SK-N-SH treated with all-trans-retinoic acid at 6 μM for 48 hours (cell line): ENCODE measurements around the gene TRAF1.

ENCODE experiments used
- ATAC-seq: fragments of 200-7000 bp; cut with Tn5 transposase; 3 replicates; pipeline ENCODE4 v1.9.1; 2020; ENCODE audit warnings: mild to moderate bottlenecking, moderate library complexity
- ARNTL ChIP-seq: fragments of 450-650 bp; formaldehyde crosslinking; IDR thresholded peaks from 2 replicates; pipeline ENCODE4 v1.5.0; 2020; ENCODE audit warnings: low read depth, mild to moderate bottlenecking, moderate library complexity, borderline replicate concordance
- BACH2 ChIP-seq: fragments of 250-450 bp; sonication (Bioruptor Pico); IDR thresholded peaks from 2 replicates; pipeline ENCODE4 v1.9.0; 2021; ENCODE audit warnings: mild to moderate bottlenecking, borderline replicate concordance
- CSDC2 ChIP-seq: fragments of 250-450 bp; sonication (Bioruptor Pico); IDR thresholded peaks from 2 replicates; pipeline ENCODE4 v1.5.0; 2020; ENCODE audit warnings: mild to moderate bottlenecking, moderate library complexity
- ESRRG ChIP-seq: fragments of 250-450 bp; sonication (Bioruptor Pico); IDR thresholded peaks from 2 replicates; pipeline ENCODE4 v1.6.1; 2021; ENCODE audit warnings: mild to moderate bottlenecking
- GLIS3 ChIP-seq: fragments of 250-450 bp; sonication (Bioruptor Pico); IDR thresholded peaks from 2 replicates; pipeline ENCODE4 v1.5.0; 2020; ENCODE audit warnings: mild to moderate bottlenecking, moderate library complexity
- ISL1 ChIP-seq: fragments of 250-450 bp; sonication (Bioruptor Pico); IDR thresholded peaks from 2 replicates; pipeline ENCODE4 v2.1.2; 2022; ENCODE audit warnings: mild to moderate bottlenecking, moderate library complexity
- OSR1 ChIP-seq: fragments of 250-450 bp; sonication (Bioruptor Pico); IDR thresholded peaks from 2 replicates; pipeline ENCODE4 v1.8.0; 2022; ENCODE audit warnings: moderate library complexity, mild to moderate bottlenecking, inconsistent platforms
- PPARA ChIP-seq: fragments of 250-450 bp; sonication (Bioruptor Pico); IDR thresholded peaks from 2 replicates; pipeline ENCODE4 v1.5.0; 2020; ENCODE audit warnings: mild to moderate bottlenecking, borderline replicate concordance
- RARB ChIP-seq: fragments of 250-450 bp; sonication (Bioruptor Pico); IDR thresholded peaks from 2 replicates; pipeline ENCODE4 v1.8.0; 2021; ENCODE audit warnings: mild to moderate bottlenecking, moderate library complexity
- SNAI2 ChIP-seq: fragments of 250-450 bp; sonication (Bioruptor Pico); IDR thresholded peaks from 2 replicates; pipeline ENCODE4 v1.5.0; 2020; ENCODE audit warnings: mild to moderate bottlenecking, moderate library complexity
- TCF4 ChIP-seq: fragments of 250-450 bp; sonication (Bioruptor Pico); IDR thresholded peaks from 2 replicates; pipeline ENCODE4 v1.8.0; 2021; ENCODE audit warnings: mild to moderate bottlenecking, moderate library complexity, borderline replicate concordance
- TOX ChIP-seq: fragments of 250-450 bp; sonication (Bioruptor Pico); IDR thresholded peaks from 2 replicates; pipeline ENCODE4 v1.8.0; 2021; ENCODE audit warnings: mild to moderate bottlenecking, moderate library complexity, borderline replicate concordance
- ZC3H10 ChIP-seq: fragments of 250-450 bp; sonication (Bioruptor Pico); IDR thresholded peaks from 2 replicates; pipeline ENCODE4 v1.5.1; 2021; ENCODE audit warnings: mild to moderate bottlenecking, moderate library complexity
- ZFP3 ChIP-seq: fragments of 250-450 bp; sonication (Bioruptor Pico); IDR thresholded peaks from 2 replicates; pipeline ENCODE4 v1.5.0; 2020; ENCODE audit warnings: mild to moderate bottlenecking, moderate library complexity
- ZFP30 ChIP-seq: fragments of 450-650 bp; formaldehyde crosslinking; IDR thresholded peaks from 2 replicates; pipeline ENCODE4 v1.5.0; 2022; ENCODE audit warnings: mild to moderate bottlenecking, moderate library complexity
- ZNF565 ChIP-seq: fragments of 450-650 bp; formaldehyde crosslinking; conservative IDR thresholded peaks from 2 replicates; pipeline ENCODE4 v1.5.0; 2020; ENCODE audit warnings: low read depth, mild to moderate bottlenecking, moderate library complexity
- ZNF70 ChIP-seq: fragments of 450-650 bp; formaldehyde crosslinking; IDR thresholded peaks from 2 replicates; pipeline ENCODE4 v1.5.0; 2020; ENCODE audit warnings: mild to moderate bottlenecking, moderate library complexity
- ZNF8 ChIP-seq: fragments of 450-650 bp; formaldehyde crosslinking; IDR thresholded peaks from 2 replicates; pipeline ENCODE4 v1.5.0; 2020; ENCODE audit warnings: mild to moderate bottlenecking, moderate library complexity
- TF ChIP-seq, protein P1 (sequence below): fragments of 250-450 bp; sonication (Bioruptor Pico); IDR thresholded peaks from 2 replicates; pipeline ENCODE4 v1.8.0; 2020; ENCODE audit warnings: mild to moderate bottlenecking, moderate library complexity, borderline replicate concordance
- TF ChIP-seq, protein P2 (sequence below): fragments of 250-450 bp; sonication (Bioruptor Pico); IDR thresholded peaks from 2 replicates; pipeline ENCODE4 v1.5.0; 2020; ENCODE audit warnings: mild to moderate bottlenecking, moderate library complexity
- TF ChIP-seq, protein P3 (sequence below): fragments of 250-450 bp; sonication (Bioruptor Pico); IDR thresholded peaks from 2 replicates; pipeline ENCODE4 v1.5.1; 2020; ENCODE audit warnings: low read depth, mild to moderate bottlenecking, moderate library complexity

The TRAF1 gene

DNA sequence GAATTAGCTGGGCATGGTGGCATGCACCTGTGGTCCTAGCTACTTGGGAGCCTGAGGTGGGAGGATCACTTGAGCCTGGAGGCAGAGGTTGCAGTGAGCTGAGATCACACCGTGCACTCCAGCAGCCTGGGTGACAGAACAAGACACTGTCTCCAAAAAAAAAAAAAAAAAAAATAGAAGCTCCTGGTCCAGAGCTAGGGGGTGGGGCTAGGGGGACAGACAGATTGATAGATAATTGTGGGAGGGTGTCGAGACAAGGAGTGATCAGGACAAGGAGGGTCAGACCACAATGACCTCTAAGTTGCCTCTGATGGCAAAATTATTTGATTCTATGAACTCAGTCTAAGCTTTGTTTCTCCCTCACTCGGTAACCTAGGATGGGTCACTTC, 43.0 kb downstream of the TRAF1 start:
- no peak for TF ChIP-seq ZFP30 (CRISPR knock-in tag)
- TF ChIP-seq, protein P1, sequence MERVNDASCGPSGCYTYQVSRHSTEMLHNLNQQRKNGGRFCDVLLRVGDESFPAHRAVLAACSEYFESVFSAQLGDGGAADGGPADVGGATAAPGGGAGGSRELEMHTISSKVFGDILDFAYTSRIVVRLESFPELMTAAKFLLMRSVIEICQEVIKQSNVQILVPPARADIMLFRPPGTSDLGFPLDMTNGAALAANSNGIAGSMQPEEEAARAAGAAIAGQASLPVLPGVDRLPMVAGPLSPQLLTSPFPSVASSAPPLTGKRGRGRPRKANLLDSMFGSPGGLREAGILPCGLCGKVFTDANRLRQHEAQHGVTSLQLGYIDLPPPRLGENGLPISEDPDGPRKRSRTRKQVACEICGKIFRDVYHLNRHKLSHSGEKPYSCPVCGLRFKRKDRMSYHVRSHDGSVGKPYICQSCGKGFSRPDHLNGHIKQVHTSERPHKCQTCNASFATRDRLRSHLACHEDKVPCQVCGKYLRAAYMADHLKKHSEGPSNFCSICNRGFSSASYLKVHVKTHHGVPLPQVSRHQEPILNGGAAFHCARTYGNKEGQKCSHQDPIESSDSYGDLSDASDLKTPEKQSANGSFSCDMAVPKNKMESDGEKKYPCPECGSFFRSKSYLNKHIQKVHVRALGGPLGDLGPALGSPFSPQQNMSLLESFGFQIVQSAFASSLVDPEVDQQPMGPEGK = no peak
- TF ChIP-seq SNAI2 (CRISPR knock-in tag) = no peak
- no peak for TF ChIP-seq OSR1 (CRISPR knock-in tag)
- TF ChIP-seq PPARA = no peak
- TF ChIP-seq ZNF565 (CRISPR knock-in tag) = no peak
- no peak for TF ChIP-seq ISL1 (CRISPR knock-in tag)
- TF ChIP-seq GLIS3 (CRISPR knock-in tag) = no peak
- TF ChIP-seq CSDC2 (CRISPR knock-in tag) = no peak
- no peak for TF ChIP-seq ZFP3 (CRISPR knock-in tag)
- TF ChIP-seq, all 23 proteins: peak for 0
- ATAC-seq = no peak

DNA sequence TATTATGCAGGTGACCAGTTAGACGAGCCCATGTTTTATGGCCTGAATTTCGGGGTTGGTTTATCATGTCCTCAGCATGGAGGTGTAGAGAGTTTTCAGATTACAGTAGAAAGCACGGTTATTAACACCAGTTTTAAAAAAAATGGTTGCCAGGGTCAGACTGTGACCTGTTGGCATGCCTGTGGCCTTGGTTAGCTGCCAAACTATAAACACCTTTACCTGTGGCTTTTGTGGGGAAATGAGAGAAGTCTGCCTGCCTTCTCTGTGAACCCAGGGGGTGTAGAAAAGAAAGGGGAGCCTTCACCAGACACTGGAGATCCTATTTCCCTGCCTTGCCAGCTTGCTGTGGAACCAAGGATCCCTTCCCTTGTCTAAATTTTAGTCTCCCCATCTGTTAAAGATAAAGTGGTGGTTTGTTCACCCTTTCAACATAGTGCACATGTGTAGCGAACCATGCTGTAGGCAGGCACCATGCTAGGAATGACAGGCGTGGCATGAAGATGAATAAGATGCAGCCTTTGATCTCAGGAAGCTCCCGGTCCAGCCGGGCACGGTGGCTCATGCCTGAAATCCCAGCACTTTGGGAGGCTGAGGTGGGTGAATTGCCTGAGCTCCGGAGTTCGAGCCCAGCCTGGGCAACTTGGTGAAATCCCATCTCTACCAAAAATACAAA, 43.5 kb downstream of the TRAF1 start:
- no peak for TF ChIP-seq ISL1 (CRISPR knock-in tag)
- TF ChIP-seq ARNTL (CRISPR knock-in tag) = no peak
- TF ChIP-seq ZC3H10 (CRISPR knock-in tag) = no peak
- TF ChIP-seq PPARA = no peak
- no peak for TF ChIP-seq ZFP30 (CRISPR knock-in tag)
- no peak for TF ChIP-seq RARB (CRISPR knock-in tag)
- no peak for TF ChIP-seq TOX (CRISPR knock-in tag)
- no peak for TF ChIP-seq ZFP3 (CRISPR knock-in tag)
- TF ChIP-seq BACH2 = no peak
- TF ChIP-seq, protein P2, sequence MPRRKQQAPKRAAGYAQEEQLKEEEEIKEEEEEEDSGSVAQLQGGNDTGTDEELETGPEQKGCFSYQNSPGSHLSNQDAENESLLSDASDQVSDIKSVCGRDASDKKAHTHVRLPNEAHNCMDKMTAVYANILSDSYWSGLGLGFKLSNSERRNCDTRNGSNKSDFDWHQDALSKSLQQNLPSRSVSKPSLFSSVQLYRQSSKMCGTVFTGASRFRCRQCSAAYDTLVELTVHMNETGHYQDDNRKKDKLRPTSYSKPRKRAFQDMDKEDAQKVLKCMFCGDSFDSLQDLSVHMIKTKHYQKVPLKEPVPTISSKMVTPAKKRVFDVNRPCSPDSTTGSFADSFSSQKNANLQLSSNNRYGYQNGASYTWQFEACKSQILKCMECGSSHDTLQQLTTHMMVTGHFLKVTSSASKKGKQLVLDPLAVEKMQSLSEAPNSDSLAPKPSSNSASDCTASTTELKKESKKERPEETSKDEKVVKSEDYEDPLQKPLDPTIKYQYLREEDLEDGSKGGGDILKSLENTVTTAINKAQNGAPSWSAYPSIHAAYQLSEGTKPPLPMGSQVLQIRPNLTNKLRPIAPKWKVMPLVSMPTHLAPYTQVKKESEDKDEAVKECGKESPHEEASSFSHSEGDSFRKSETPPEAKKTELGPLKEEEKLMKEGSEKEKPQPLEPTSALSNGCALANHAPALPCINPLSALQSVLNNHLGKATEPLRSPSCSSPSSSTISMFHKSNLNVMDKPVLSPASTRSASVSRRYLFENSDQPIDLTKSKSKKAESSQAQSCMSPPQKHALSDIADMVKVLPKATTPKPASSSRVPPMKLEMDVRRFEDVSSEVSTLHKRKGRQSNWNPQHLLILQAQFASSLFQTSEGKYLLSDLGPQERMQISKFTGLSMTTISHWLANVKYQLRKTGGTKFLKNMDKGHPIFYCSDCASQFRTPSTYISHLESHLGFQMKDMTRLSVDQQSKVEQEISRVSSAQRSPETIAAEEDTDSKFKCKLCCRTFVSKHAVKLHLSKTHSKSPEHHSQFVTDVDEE (CRISPR knock-in tag) = no peak
- no peak for TF ChIP-seq CSDC2 (CRISPR knock-in tag)
- no peak for TF ChIP-seq ESRRG (CRISPR knock-in tag)
- TF ChIP-seq TCF4 = no peak
- TF ChIP-seq OSR1 (CRISPR knock-in tag) = no peak
- TF ChIP-seq ZNF70 = no peak
- no peak for TF ChIP-seq ZNF565 (CRISPR knock-in tag)
- ATAC-seq = no peak

DNA sequence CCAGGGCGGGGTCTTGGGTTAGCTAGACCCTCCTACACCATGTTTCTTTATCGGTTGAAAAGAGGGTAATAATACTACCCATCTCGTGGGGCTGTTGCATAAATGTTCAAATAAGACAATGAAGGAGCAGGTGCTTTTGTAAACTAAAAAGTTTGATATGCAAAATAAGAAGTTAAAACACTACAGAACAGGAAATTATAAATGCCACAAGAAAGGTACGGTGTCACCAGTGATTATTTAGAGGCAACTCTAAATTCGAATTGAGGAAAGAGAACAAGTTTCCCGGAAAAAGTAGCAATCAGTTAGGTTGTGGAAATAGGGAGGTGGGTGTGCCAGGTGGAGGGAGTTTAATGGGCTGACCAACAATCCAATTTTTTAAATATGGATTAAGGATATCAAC, 47.1 kb downstream of the TRAF1 start:
- ATAC-seq = no peak
- TF ChIP-seq, protein P1 = no peak
- TF ChIP-seq SNAI2 (CRISPR knock-in tag) = no peak
- no peak for TF ChIP-seq PPARA
- TF ChIP-seq ZC3H10 (CRISPR knock-in tag) = no peak
- TF ChIP-seq GLIS3 (CRISPR knock-in tag) = no peak

DNA sequence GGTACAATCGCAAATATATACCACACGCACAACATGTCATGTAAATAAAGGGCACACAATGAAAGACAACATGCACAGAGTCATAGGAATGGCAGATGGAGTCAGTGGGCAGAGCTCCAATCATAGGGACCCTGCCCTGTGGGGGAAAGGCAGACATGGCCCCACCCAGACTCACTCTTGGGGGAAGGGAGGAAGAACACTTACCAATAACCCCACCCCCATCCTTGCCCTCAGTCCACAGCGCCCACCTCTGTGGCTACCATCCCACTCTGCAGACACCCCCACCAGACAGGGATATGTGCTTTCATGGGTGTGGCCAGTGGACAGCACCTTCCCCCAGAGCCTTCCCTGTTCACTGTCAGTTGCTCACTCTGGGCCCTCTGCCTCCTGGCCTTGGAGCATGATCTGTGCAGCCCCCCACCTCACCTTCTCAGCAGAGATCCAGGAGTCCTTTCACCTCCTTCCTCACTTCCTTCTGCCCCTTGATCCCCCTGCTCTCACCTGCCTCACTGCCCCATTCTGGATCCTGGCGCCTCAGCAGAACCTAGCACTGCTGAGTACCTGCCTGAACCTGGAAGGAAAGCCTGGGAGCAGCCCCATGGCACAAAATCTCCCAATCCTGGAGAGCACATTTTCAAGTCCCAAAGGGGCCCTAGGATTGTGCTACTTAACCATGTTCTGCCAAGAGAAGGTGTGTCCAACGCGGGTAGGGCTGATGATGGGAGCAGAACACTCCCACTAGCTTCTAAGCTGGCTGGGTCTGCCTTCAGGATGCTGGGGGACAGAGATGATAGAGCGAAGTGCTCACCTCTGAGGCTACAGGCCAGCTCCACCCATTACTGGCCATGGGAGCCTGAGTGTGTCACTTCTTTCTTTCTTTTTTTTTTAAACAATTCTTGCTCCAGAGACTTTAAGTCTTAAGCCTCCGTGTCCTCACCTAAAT, 48.1 kb downstream of the TRAF1 start:
- no peak for ATAC-seq
- TF ChIP-seq ESRRG (CRISPR knock-in tag) (no peak), OSR1 (CRISPR knock-in tag) (no peak), ZNF8 (CRISPR knock-in tag) (no peak), SNAI2 (CRISPR knock-in tag) (no peak), ZC3H10 (CRISPR knock-in tag) (no peak), BACH2 (no peak), ARNTL (CRISPR knock-in tag) (no peak), ZFP3 (CRISPR knock-in tag) (no peak), PPARA (no peak)
- TF ChIP-seq, protein P1 = no peak
- TF ChIP-seq, protein P3, sequence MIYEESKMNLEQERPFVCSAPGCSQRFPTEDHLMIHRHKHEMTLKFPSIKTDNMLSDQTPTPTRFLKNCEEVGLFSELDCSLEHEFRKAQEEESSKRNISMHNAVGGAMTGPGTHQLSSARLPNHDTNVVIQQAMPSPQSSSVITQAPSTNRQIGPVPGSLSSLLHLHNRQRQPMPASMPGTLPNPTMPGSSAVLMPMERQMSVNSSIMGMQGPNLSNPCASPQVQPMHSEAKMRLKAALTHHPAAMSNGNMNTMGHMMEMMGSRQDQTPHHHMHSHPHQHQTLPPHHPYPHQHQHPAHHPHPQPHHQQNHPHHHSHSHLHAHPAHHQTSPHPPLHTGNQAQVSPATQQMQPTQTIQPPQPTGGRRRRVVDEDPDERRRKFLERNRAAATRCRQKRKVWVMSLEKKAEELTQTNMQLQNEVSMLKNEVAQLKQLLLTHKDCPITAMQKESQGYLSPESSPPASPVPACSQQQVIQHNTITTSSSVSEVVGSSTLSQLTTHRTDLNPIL (CRISPR knock-in tag) = no peak
